ENCODE data around the gene CAMTA2. TPM values are rescaled to one million over a fixed set of nuclear protein-coding genes. Genes with fewer than 3 reads are reported as not detected.

Gene CAMTA2
- total and polyA plus RNA-seq, 9 of the 15 experiments (the other 6 are each of a cell fraction or from before 2014, with no cell fraction given) = 0.24 to 25.1 (median 6.3) TPM

DNA sequence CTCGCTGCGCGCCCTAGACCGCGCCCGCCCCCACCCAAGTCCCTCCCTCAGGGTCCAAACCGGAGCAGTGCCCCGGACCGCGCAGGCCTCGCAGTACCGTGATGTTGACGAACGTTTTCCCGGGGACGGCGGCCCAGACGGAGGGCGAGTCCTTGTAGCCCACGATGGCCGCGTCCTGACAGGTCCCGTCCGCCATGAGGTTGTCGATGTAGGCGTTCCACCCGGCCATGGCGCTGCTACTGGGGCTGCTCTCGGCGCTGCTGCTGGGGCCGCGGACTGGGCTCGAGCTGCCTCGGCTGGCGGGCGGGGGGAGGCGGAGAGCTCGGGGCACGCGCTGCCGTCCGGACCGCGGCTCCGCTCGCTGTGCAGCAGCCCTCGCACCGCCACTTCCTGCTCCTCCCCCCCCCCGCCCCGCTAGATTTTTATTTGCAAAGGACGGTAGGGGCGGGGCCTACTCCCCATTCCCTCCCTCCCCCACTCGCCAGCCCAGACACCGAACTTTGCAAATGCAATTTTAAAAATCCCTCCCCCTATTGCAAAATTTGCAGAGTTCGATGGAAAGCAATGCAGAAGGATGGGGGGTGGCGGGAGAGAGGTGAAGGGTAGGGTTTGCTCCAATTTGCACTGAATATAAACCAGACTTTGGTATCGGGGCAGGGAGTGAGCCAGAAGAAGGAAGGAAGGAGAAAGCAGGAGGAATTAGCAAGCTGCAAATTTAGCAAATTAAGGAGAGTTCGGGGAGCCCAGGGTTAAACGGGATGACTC lies 39.1 kb downstream of the CAMTA2 start, which contains the start of gene PFN1 (continued):
- TF ChIP-seq, protein P1, sequence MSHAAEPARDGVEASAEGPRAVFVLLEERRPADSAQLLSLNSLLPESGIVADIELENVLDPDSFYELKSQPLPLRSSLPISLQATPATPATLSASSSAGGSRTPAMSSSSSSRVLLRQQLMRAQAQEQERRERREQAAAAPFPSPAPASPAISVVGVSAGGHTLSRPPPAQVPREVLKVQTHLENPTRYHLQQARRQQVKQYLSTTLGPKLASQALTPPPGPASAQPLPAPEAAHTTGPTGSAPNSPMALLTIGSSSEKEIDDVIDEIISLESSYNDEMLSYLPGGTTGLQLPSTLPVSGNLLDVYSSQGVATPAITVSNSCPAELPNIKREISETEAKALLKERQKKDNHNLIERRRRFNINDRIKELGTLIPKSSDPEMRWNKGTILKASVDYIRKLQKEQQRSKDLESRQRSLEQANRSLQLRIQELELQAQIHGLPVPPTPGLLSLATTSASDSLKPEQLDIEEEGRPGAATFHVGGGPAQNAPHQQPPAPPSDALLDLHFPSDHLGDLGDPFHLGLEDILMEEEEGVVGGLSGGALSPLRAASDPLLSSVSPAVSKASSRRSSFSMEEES (CRISPR knock-in tag; IDR thresholded peaks at IDR 0.05) = no peak
- peak; percentile 78 for TF ChIP-seq TOE1 (IDR thresholded peaks at IDR 0.05; ENCODE audit: borderline replicate concordance)
- TF ChIP-seq TOE1 (CRISPR knock-in tag; IDR thresholded peaks at IDR 0.05; ENCODE audit: borderline replicate concordance, low read depth) = no peak
- no peak for TF ChIP-seq KLF10 (CRISPR knock-in tag; IDR thresholded peaks at IDR 0.05)
- TF ChIP-seq MAFG (tag; conservative IDR thresholded peaks at IDR 0.05) = peak; percentile 15; the same call in 1 of the 2 replicates
- TF ChIP-seq, protein P2, sequence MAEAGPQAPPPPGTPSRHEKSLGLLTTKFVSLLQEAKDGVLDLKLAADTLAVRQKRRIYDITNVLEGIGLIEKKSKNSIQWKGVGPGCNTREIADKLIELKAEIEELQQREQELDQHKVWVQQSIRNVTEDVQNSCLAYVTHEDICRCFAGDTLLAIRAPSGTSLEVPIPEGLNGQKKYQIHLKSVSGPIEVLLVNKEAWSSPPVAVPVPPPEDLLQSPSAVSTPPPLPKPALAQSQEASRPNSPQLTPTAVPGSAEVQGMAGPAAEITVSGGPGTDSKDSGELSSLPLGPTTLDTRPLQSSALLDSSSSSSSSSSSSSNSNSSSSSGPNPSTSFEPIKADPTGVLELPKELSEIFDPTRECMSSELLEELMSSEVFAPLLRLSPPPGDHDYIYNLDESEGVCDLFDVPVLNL (CRISPR knock-in tag; IDR thresholded peaks at IDR 0.05; ENCODE audit: low read depth) = no peak
- TF ChIP-seq SETDB1 (IDR thresholded peaks at IDR 0.05; ENCODE audit: low read length) = no peak
- TF ChIP-seq POLR2AphosphoS2 (IDR thresholded peaks at IDR 0.05; ENCODE audit: low read length) = peak; percentile 13; the same call in 1 of the 2 replicates
- TF ChIP-seq ZNF589 (CRISPR knock-in tag; IDR thresholded peaks at IDR 0.05; ENCODE audit: low read depth) = no peak
- TF ChIP-seq SMARCA5 (IDR thresholded peaks at IDR 0.05) = peak; percentile 45; the same call in 1 of the 2 replicates
- no peak for TF ChIP-seq PRPF4 (IDR thresholded peaks at IDR 0.05; ENCODE audit: insufficient read depth, low read depth, low read length, poor library complexity, severe bottlenecking)
- TF ChIP-seq POLR2H (tag; IDR thresholded peaks at IDR 0.05; ENCODE audit: low read depth) = peak; percentile 65
- no peak for TF ChIP-seq GTF2A2 (tag; IDR thresholded peaks at IDR 0.05)
- no peak for TF ChIP-seq THRAP3 (IDR thresholded peaks at IDR 0.05; ENCODE audit: borderline replicate concordance)
- TF ChIP-seq MBD2 (IDR thresholded peaks at IDR 0.05; ENCODE audit: borderline replicate concordance, low read depth) = peak; percentile 50; the same call in 1 of the 2 replicates
- no peak for TF ChIP-seq DMBX1 (CRISPR knock-in tag; IDR thresholded peaks at IDR 0.05; ENCODE audit: borderline replicate concordance)
- no peak for TF ChIP-seq STAG1 (CRISPR knock-in tag; IDR thresholded peaks at IDR 0.05; ENCODE audit: borderline replicate concordance)
- TF ChIP-seq ZBTB9 (CRISPR knock-in tag; IDR thresholded peaks at IDR 0.05) = no peak
- no peak for TF ChIP-seq HNRNPH1 (optimal IDR thresholded peaks at IDR 0.05; ENCODE audit: low read depth, low read length)
- TF ChIP-seq, protein P3, sequence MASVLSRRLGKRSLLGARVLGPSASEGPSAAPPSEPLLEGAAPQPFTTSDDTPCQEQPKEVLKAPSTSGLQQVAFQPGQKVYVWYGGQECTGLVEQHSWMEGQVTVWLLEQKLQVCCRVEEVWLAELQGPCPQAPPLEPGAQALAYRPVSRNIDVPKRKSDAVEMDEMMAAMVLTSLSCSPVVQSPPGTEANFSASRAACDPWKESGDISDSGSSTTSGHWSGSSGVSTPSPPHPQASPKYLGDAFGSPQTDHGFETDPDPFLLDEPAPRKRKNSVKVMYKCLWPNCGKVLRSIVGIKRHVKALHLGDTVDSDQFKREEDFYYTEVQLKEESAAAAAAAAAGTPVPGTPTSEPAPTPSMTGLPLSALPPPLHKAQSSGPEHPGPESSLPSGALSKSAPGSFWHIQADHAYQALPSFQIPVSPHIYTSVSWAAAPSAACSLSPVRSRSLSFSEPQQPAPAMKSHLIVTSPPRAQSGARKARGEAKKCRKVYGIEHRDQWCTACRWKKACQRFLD (CRISPR knock-in tag; IDR thresholded peaks at IDR 0.05) = no peak
- TF ChIP-seq EP400 (IDR thresholded peaks at IDR 0.05) = peak; percentile 48; the same call in 1 of the 2 replicates
- TF ChIP-seq HES1 (IDR thresholded peaks at IDR 0.05; ENCODE audit: low read depth) = 0 out of 2 replicates have a peak, but pooled peaks have one; percentile 48
